Smooth muscle cell (in vitro differentiated cells): ENCODE results near the gene ADRA1B. TPM values are rescaled to one million over a fixed set of nuclear protein-coding genes. Genes with fewer than 3 reads are reported as not detected.

Source experiments
- DNase-seq: peaks from one replicate; lab custom pipeline; 2025; ENCODE audit not compliant: unreplicated experiment; lab: John Stamatoyannopoulos, UW
- H2AFZ ChIP-seq: fragments of 200-600 bp; sonication (generic); 2 replicates; pipeline ENCODE4 v1.6.0; 2016; ENCODE audit warnings: antibody characterized with exemption, low read depth, mild to moderate bottlenecking
- H3F3A ChIP-seq: fragments of 200-600 bp; sonication (generic); 2 replicates; pipeline ENCODE4 v1.6.0; 2017; ENCODE audit warnings: antibody characterized with exemption, low read depth
- H3K27ac ChIP-seq: fragments of 200-600 bp; sonication (generic); 2 replicates; pipeline ENCODE4 v1.5.1; 2016; ENCODE audit warnings: low read depth, mild to moderate bottlenecking
- H3K27me3 ChIP-seq: fragments of 200-600 bp; sonication (generic); 2 replicates; pipeline ENCODE4 v1.6.1; 2016; ENCODE audit warnings: low read depth, mild to moderate bottlenecking
- H3K36me3 ChIP-seq: fragments of 200-600 bp; sonication (generic); 2 replicates; pipeline ENCODE4 v1.5.1; 2016; ENCODE audit warnings: low read depth
- H3K4me1 ChIP-seq: fragments of 200-600 bp; sonication (generic); 2 replicates; pipeline ENCODE4 v1.5.1; 2016; ENCODE audit warnings: low read depth
- H3K4me2 ChIP-seq: fragments of 200-600 bp; sonication (generic); 2 replicates; pipeline ENCODE4 v1.6.0; 2016; ENCODE audit warnings: mild to moderate bottlenecking
- H3K4me3 ChIP-seq: fragments of 200-600 bp; sonication (generic); 2 replicates; pipeline ENCODE4 v1.5.1; 2016; ENCODE audit warnings: mild to moderate bottlenecking
- H3K79me2 ChIP-seq: fragments of 200-600 bp; sonication (generic); 2 replicates; pipeline ENCODE4 v1.6.0; 2016; ENCODE audit warnings: low read depth, mild to moderate bottlenecking
- H3K9ac ChIP-seq: fragments of 200-600 bp; sonication (generic); 2 replicates; pipeline ENCODE4 v1.6.0; 2016; ENCODE audit warnings: low read depth
- H3K9me3 ChIP-seq: fragments of 200-600 bp; sonication (generic); replicated peaks from 2 replicates; pipeline ENCODE4 v1.5.1; 2016; ENCODE audit warnings: low read depth
- H4K20me1 ChIP-seq: fragments of 200-600 bp; sonication (generic); 2 replicates; pipeline ENCODE4 v1.6.0; 2016; ENCODE audit warnings: low read depth
- CTCF ChIP-seq: fragments of 200-600 bp; sonication (generic); IDR thresholded peaks from 2 replicates; pipeline ENCODE4 v1.5.1; 2017; ENCODE audit warnings: borderline replicate concordance, mild to moderate bottlenecking, antibody characterized with exemption; ENCODE audit not compliant: insufficient read depth, poor library complexity, severe bottlenecking
- WGBS: methylation state at CpG from one replicate; pipeline ENCODE4 v1.1.7; 2016; ENCODE audit warnings: low lambda C conversion rate; 5-methylcytosine and 5-hydroxymethylcytosine counted together
- polyA plus RNA-seq: library from polyadenylated mRNA; unstranded; fragments of >200 nt; fragmentation: Nextera tagmentation; extraction: Ambion mirVana; gene quantifications from 2 replicates; pipeline ENCODE4 v1.2.1, GENCODE V29; 2016
- total RNA-seq: library from RNA; depleted of rRNA; stranded (reverse); fragments of >200 nt; gene quantifications from 2 replicates; pipeline ENCODE4 v1.2.3, GENCODE V29; 2014

The ADRA1B gene
- total and polyA plus RNA-seq, 2 experiments from 2014 or later: 0.34 to 0.36 TPM

- H3K9me3 ChIP-seq: no peaks in the 10 kb centered on the region
- peaks cover 7% of the 10 kb centered on the region for H3F3A ChIP-seq
- peaks cover 44% of the 10 kb centered on the region for H3K27me3 ChIP-seq
- H3K36me3 ChIP-seq: no peaks in the 10 kb centered on the region
- WGBS: 87% methylated on average over 36 of the region's 36 CpGs
- no peaks in the 10 kb centered on the region for H3K79me2 ChIP-seq
- no peak for DNase-seq
- H3K4me1 ChIP-seq: no peaks in the 10 kb centered on the region
- H3K9ac ChIP-seq: no peak overlapping the region
- TF ChIP-seq CTCF: no peak
- H4K20me1 ChIP-seq: no peaks in the 10 kb centered on the region
- no peak overlapping the region for H3K27ac ChIP-seq
- peak overlapping the region; percentile 60 for H2AFZ ChIP-seq
- H3K4me2 ChIP-seq: peak overlapping the region; percentile 95
- peak overlapping the region; percentile 58 for H3K4me3 ChIP-seq
Measured at GRCh38 chr5:159916841-159917761, 819 bp downstream of the ADRA1B start.

GRCh38 chr5:159917994-159918393 is 1.7 kb downstream of the ADRA1B start:
- Histone ChIP-seq H3K4me1 (no peaks in the 10 kb centered on the region), H3K27ac (no peak overlapping the region), H3F3A (peaks cover 2% of the 10 kb centered on the region), H4K20me1 (no peaks in the 10 kb centered on the region), H3K9me3 (no peaks in the 10 kb centered on the region), H3K9ac (no peak overlapping the region), H3K27me3 (peaks cover 44% of the 10 kb centered on the region), H3K36me3 (no peaks in the 10 kb centered on the region), H2AFZ (no peak overlapping the region), H3K4me3 (no peak overlapping the region), H3K79me2 (no peaks in the 10 kb centered on the region), H3K4me2 (no peak overlapping the region)
- WGBS: 82% methylated on average over 10 of the region's 10 CpGs
- no peak for TF ChIP-seq CTCF
- DNase-seq: no peak

GRCh38 chr5:159921721-159922120 is 5.4 kb downstream of the ADRA1B start:
- DNase-seq: no peak
- H3K9ac ChIP-seq: no peak overlapping the region
- no peak overlapping the region for H3K4me3 ChIP-seq
- H3K27me3 ChIP-seq: peaks cover 48% of the 10 kb centered on the region
- H3F3A ChIP-seq: no peaks in the 10 kb centered on the region
- WGBS: 67% methylated on average over 3 of the region's 3 CpGs
- H4K20me1 ChIP-seq: no peaks in the 10 kb centered on the region
- no peaks in the 10 kb centered on the region for H3K9me3 ChIP-seq
- no peak overlapping the region for H3K27ac ChIP-seq
- TF ChIP-seq CTCF: no peak
- no peaks in the 10 kb centered on the region for H3K36me3 ChIP-seq
- no peaks in the 10 kb centered on the region for H3K4me1 ChIP-seq
- no peak overlapping the region for H2AFZ ChIP-seq
- H3K79me2 ChIP-seq: no peaks in the 10 kb centered on the region
- no peak overlapping the region for H3K4me2 ChIP-seq
